PC-9 (cell line): ENCODE measurements around the gene LRP1B.

ENCODE experiments used
- CTCF ChIP-seq: fragments of 200-600 bp; sonication (generic); conservative IDR thresholded peaks from 2 replicates; pipeline ENCODE4 v1.6.1; 2017; ENCODE audit warnings: mixed run types, antibody characterized with exemption, mild to moderate bottlenecking, moderate library complexity
- EZH2 ChIP-seq: fragments of 200-600 bp; sonication (generic); IDR thresholded peaks from 2 replicates; pipeline ENCODE4 v1.8.0; 2017; ENCODE audit warnings: antibody characterized with exemption, low read depth

- no peak for TF ChIP-seq CTCF
- no peak for TF ChIP-seq EZH2
Observed at GRCh38 chr2:140737006-140737405, 1393.8 kb downstream of the LRP1B start.
